Thoracic aorta (tissue), 2 donors: ENCODE results near the gene DPF3. TPM values are rescaled to one million over a fixed set of nuclear protein-coding genes. Genes with fewer than 3 reads are reported as not detected.

ENCODE experiments used
- ATAC-seq: fragments of 150-250 bp; one replicate; pipeline ENCODE4 v1.8.0; 2017; ENCODE audit warnings: low read depth; ENCODE audit not compliant: insufficient number of reproducible peaks, low FRiP score
- DNase-seq: peaks from one replicate; pipeline ENCODE4 v3.0.0-alpha.2; 2020; ENCODE audit warnings: low spot score
- H3K27ac ChIP-seq, 2 donors: fragments of 200-600 bp; sonication (generic); 1 replicate in 1 of 2; 2 replicates in 1 of 2; pipeline ENCODE4 v1.5.1; 2016; ENCODE audit warnings: mild to moderate bottlenecking in 2 of 2, moderate library complexity in 2 of 2
- H3K27me3 ChIP-seq: fragments of 200-600 bp; sonication (generic); replicated peaks from 2 replicates; pipeline ENCODE4 v1.6.0; 2016; ENCODE audit warnings: mild to moderate bottlenecking; ENCODE audit not compliant: insufficient read depth
- H3K36me3 ChIP-seq: fragments of 200-600 bp; sonication (generic); one replicate; pipeline ENCODE4 v1.5.1; 2016
- H3K4me1 ChIP-seq, 2 donors: fragments of 200-600 bp; sonication (generic); 1 replicate in 1 of 2; 2 replicates in 1 of 2; pipeline versions ENCODE4 v1.5.1 to v1.6.0; 2016; ENCODE audit warnings: low read depth in 2 of 2, mild to moderate bottlenecking in 1 of 2; ENCODE audit not compliant: control insufficient read depth in 1 of 2
- H3K4me3 ChIP-seq: fragments of 200-600 bp; sonication (generic); 2 replicates; pipeline ENCODE4 v1.5.1; 2016; ENCODE audit warnings: mild to moderate bottlenecking
- H3K9me3 ChIP-seq: fragments of 200-600 bp; sonication (generic); 2 replicates; pipeline ENCODE4 v1.5.1; 2016
- total RNA-seq, 2 donors: library from RNA; depleted of rRNA; stranded (reverse); fragments of >200 nt; gene quantifications; one replicate each; pipeline versions ENCODE4 v1.1.0 to v1.2.3, GENCODE V29; 2016
- TF ChIP-seq, protein P1 (sequence below): fragments of 200-600 bp; sonication (generic); IDR thresholded peaks from one replicate; pipeline ENCODE4 v1.5.1; 2019; ENCODE audit warnings: antibody characterized with exemption

The DPF3 gene
- total RNA-seq, 2 donors from 2014 or later = 2.2 to 8.9 TPM

DNA sequence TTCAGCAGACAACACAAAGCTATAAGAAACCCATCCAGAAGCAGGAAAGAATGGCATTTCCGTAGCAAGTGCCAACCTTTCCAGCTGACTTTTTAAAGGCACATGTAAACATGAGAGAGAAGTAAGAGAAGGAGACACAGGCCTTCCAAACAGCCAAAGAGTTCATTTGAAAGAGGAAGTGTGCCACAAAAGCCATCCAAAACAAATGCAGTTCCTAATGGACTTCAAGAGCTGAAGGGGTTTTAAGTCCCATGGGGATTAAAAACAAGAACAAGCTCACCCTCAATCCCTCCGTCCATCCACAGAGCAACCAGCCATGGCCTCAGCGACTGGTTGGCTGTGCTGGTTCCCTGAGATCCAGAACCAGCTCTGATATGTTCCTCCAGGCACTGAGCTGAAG is 4.5 kb upstream of the DPF3 start:
- DNase-seq (no peak), ATAC-seq (no peak)
- Histone ChIP-seq H3K4me1 (peaks cover 3 to 22% of the 10 kb centered on the region in 2 donors), H3K9me3 (no peaks in the 10 kb centered on the region), H3K36me3 (no peaks in the 10 kb centered on the region), H3K4me3 (no peak overlapping the region), H3K27ac (peak overlapping the region in 1 of 2 donors; percentile 52), H3K27me3 (no peaks in the 10 kb centered on the region)
- TF ChIP-seq, protein P1, sequence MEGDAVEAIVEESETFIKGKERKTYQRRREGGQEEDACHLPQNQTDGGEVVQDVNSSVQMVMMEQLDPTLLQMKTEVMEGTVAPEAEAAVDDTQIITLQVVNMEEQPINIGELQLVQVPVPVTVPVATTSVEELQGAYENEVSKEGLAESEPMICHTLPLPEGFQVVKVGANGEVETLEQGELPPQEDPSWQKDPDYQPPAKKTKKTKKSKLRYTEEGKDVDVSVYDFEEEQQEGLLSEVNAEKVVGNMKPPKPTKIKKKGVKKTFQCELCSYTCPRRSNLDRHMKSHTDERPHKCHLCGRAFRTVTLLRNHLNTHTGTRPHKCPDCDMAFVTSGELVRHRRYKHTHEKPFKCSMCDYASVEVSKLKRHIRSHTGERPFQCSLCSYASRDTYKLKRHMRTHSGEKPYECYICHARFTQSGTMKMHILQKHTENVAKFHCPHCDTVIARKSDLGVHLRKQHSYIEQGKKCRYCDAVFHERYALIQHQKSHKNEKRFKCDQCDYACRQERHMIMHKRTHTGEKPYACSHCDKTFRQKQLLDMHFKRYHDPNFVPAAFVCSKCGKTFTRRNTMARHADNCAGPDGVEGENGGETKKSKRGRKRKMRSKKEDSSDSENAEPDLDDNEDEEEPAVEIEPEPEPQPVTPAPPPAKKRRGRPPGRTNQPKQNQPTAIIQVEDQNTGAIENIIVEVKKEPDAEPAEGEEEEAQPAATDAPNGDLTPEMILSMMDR = no peak

DNA sequence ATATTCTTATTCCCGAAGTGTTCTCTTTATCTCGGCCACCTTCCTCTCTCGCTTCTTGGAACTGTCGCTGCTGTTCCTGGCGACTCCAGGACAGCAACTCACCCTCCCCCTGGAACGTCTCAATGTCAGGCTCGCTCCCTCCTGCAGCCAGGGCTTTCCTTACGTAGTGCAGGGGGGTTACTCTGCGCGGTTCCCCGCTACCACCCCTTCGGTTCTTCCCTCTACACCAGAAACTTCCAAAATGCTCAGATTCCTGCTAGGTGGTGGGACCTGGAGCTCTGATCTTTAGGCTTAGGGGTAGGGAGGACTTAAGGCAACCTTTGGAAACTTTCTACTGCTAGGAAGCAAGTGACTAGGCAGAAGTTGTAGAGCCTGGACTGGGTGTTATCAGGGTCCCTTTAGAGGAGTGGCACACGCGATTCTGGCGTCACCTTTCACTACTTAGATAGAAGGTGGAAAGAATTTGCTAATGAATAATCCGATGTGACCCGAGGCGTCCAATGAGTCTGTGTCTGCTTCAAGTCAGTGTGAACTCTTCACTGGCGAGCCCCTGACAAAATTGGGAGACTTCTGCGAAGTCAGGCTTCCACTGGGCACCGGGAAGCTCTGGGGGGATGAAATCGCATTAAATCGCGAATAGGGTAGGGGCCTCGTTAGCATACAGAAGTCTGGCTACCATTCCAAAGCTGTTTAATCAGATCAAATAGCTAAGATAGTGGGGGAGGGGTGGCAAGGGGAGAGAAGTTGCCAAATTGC is 900 bp upstream of the DPF3 start:
- Histone ChIP-seq H3K4me3 (peak overlapping the region; percentile 73), H3K9me3 (no peaks in the 10 kb centered on the region), H3K36me3 (no peaks in the 10 kb centered on the region), H3K4me1 (peaks cover 10 to 36% of the 10 kb centered on the region in 2 donors), H3K27ac (peak overlapping the region in 1 of 2 donors; percentile 69), H3K27me3 (no peaks in the 10 kb centered on the region)
- DNase-seq (no peak), ATAC-seq (no peak)
- TF ChIP-seq, protein P1 = no peak

DNA sequence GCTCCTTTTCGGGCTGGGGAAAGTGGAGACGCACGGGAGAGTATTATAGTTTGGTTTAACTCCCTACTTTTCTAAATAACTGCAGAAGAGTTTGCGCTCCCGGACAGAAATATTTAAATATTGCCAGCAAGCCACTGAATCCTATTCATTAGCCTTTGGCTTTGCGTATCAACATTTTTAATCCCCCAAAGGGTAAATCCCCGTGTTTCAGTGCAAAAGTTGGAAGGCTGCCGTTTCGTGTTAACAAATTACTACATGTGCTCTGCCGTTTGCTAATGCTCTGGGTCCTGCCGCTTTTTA is 372 bp upstream of the DPF3 start:
- no peaks in the 10 kb centered on the region for H3K36me3 ChIP-seq
- peaks cover 10 to 36% of the 10 kb centered on the region in 2 donors for H3K4me1 ChIP-seq
- no peaks in the 10 kb centered on the region for H3K9me3 ChIP-seq
- H3K27ac ChIP-seq = peak overlapping the region in 1 of 2 donors; percentile 69
- no peak for ATAC-seq
- peak overlapping the region; percentile 73 for H3K4me3 ChIP-seq
- H3K27me3 ChIP-seq = no peaks in the 10 kb centered on the region
- DNase-seq = no peak
- TF ChIP-seq, protein P1 = no peak

DNA sequence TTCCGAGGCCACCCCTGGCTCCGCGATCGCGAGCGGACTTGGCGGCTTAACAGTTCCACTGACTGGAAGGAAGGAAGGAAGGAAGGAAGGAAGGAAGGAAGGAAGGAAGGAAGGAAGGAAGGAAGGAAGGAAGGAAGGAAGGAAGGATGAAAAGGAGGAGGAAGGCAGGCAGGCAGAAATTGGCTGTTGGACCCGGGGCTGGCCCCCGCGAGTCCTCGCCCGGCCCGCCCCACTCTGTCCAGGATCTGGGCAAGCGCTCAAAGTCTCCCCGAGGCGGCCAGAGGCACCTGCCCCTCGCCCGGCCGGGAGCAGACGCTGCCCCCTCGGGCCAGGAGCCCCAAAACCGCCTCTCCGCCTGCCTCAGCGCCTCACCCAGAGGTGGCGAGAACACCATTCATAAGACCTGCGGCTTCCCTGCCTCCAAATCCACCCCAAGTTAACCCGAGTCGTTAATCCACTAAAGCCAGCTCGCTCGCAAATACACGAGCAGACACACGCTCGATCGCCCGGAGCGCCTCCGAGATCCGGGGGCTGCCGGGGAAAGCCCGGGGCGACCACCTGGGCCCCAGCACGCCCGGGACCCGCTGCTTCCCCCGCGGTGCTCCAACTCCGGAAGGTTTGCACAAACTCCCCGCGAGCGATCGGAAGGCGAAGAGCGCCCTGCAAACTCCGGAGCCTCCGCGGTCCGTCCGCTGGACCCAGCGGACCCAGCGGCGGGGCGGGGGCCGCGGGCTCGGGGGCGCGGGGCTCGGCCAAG is 844 bp downstream of the DPF3 start:
- Histone ChIP-seq H3K27me3 (no peaks in the 10 kb centered on the region), H3K4me3 (peak overlapping the region; percentile 73), H3K27ac (peak overlapping the region in 1 of 2 donors; percentile 45), H3K9me3 (no peaks in the 10 kb centered on the region), H3K4me1 (peaks cover 10 to 24% of the 10 kb centered on the region in 2 donors), H3K36me3 (no peaks in the 10 kb centered on the region)
- TF ChIP-seq, protein P1 = no peak
- DNase-seq (no peak), ATAC-seq (no peak)

DNA sequence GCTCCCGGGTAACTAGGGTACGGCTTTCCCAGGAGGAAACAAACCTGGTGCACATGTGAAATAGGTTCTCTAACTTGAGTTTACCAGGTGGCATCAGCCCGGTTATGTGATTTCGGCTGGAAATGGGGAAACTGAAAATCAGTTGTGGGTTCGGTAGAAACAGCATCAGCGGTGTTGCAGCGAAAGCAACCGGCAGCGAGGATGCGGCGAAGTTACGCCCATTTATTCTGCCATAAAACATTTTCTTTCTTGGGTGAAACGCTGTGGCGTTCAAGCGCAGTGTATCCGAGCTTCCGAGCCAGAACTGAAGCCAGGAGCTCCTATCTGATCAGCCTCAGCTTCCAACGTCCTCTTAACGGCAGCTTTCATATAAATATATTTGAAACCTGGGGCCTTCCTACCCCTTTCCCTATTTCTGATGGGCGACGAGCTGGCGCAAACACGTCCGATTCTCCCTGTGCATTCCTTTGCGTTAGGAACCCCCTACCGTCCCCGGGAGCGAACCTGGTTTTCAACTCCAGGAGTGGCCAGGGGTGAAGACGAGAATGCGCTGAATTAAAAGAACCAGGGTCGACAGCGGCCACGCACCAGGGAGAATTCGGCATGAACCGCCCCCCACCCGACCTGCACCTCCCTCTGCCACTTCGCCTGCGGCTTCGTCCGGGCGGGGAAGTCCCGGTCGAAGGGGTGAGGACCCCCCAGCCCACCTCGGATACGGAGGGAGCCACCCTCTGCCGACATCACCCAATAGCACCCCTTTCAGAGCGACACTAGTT is 1.6 kb downstream of the DPF3 start:
- TF ChIP-seq, protein P1 = no peak
- Histone ChIP-seq H3K4me1 (peaks cover 10 to 23% of the 10 kb centered on the region in 2 donors), H3K36me3 (no peaks in the 10 kb centered on the region), H3K4me3 (peak overlapping the region; percentile 73), H3K9me3 (no peaks in the 10 kb centered on the region), H3K27ac (no peak overlapping the region), H3K27me3 (no peaks in the 10 kb centered on the region)
- ATAC-seq (no peak), DNase-seq (no peak)
